ENCODE measurements around the gene CDKN1B.
"Not testable (repeated sequence)": the region's sequence is repeated elsewhere in the genome, so short reads cannot be mapped to it uniquely, and the experiment has no call there.

CDKN1B gene

DNA sequence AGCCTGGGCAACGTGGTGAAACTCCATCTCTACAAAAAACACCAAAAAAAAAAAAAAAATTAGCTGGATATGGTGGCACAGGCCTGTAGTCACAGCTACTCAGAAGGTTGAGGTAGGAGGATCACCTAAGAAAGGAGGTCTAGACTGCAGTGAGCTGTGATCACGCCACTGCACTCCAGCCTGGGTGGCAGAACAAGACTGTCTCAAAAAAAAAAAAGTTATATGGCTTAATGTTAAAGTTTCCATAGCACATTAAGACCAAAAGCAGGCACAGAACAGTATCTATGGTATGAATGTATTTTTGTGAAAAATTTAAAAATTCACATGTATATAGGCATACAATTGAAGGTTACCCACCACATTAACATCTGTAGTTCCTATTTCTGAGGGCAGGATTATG lies 15.9 kb downstream of the CDKN1B start:
- TF ChIP-seq, protein P1, sequence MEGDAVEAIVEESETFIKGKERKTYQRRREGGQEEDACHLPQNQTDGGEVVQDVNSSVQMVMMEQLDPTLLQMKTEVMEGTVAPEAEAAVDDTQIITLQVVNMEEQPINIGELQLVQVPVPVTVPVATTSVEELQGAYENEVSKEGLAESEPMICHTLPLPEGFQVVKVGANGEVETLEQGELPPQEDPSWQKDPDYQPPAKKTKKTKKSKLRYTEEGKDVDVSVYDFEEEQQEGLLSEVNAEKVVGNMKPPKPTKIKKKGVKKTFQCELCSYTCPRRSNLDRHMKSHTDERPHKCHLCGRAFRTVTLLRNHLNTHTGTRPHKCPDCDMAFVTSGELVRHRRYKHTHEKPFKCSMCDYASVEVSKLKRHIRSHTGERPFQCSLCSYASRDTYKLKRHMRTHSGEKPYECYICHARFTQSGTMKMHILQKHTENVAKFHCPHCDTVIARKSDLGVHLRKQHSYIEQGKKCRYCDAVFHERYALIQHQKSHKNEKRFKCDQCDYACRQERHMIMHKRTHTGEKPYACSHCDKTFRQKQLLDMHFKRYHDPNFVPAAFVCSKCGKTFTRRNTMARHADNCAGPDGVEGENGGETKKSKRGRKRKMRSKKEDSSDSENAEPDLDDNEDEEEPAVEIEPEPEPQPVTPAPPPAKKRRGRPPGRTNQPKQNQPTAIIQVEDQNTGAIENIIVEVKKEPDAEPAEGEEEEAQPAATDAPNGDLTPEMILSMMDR (IDR thresholded peaks at IDR 0.05; ENCODE audit: low read depth, low read length, missing control alignments): no peak
- DNase-seq: no peak
- H3K4me3 ChIP-seq (ENCODE audit: low read depth, low read length): no peak overlapping the region
- no peaks in the 10 kb centered on the region for H3K27me3 ChIP-seq (replicated peaks)
- H3K27ac ChIP-seq: no peak overlapping the region
- H3K36me3 ChIP-seq (replicated peaks): no peaks in the 10 kb centered on the region
- in situ Hi-C loops (cut with HindIII; ENCODE audit: low pct_ligation_motif_present, low sequenced_read_pairs): no loop called here

DNA sequence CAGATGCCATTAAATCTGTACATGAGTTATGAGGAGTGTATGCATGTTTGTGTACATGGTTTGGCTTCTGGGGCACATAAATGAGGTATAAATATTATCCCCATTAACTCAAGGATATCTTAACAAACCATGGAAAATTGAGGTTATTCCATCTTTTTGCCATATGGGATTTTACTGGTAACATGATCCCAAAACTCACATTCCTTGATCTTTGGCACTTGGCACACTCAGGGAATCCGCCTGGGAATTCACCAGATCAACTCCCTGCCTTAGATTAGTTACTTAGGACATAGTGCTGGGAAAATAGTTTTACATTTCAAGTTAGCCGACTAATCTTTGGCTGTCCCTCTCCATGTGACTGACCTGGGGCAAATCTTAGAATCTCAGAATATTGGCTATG lies 16.9 kb downstream of the CDKN1B start:
- in situ Hi-C loops (cut with HindIII; ENCODE audit: low pct_ligation_motif_present, low sequenced_read_pairs): no loop called here

DNA sequence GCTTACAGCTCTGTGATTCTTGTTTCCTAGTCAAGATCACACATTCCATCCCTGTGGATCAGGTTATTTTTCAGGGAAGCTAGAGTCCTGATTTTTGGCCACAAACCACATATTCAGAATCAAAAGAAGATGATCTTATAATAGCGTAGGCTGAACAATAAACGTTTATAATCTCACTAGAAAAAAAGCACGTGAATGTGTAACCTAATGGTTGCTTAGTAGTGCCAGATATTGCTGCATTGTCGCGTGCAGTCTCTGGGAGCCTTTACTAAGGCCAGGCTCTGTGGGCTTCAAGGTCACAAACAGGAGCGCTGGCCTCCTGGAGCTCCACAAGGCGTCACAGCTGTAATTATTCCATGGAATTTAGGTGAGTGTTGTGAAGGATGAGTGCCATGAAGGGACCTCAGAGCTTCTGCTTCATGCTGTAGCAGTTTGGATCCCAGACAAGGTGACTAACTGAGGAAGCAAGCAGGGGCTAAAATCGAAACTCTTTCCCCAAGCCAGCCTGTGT lies 17.4 kb downstream of the CDKN1B start:
- H3K36me3 ChIP-seq (replicated peaks): no peaks in the 10 kb centered on the region
- TF ChIP-seq, protein P1 (IDR thresholded peaks at IDR 0.05; ENCODE audit: low read depth, low read length, missing control alignments): no peak
- no peak for DNase-seq
- H3K4me3 ChIP-seq (ENCODE audit: low read depth, low read length): no peak overlapping the region
- no peaks in the 10 kb centered on the region for H3K27me3 ChIP-seq (replicated peaks)
- in situ Hi-C loops (cut with HindIII; ENCODE audit: low pct_ligation_motif_present, low sequenced_read_pairs): no loop called here
- H3K27ac ChIP-seq: peak overlapping the region; percentile 39

More for the DNA sequence above, 16.9 kb downstream of the CDKN1B start:
- H3K27me3 ChIP-seq (replicated peaks): no peaks in the 10 kb centered on the region
- no peak for DNase-seq
- no peak overlapping the region for H3K4me3 ChIP-seq (ENCODE audit: low read depth, low read length)
- TF ChIP-seq, protein P1 (IDR thresholded peaks at IDR 0.05; ENCODE audit: low read depth, low read length, missing control alignments): no peak
- H3K36me3 ChIP-seq (replicated peaks): no peaks in the 10 kb centered on the region
- H3K27ac ChIP-seq: peak overlapping the region; percentile 39

DNA sequence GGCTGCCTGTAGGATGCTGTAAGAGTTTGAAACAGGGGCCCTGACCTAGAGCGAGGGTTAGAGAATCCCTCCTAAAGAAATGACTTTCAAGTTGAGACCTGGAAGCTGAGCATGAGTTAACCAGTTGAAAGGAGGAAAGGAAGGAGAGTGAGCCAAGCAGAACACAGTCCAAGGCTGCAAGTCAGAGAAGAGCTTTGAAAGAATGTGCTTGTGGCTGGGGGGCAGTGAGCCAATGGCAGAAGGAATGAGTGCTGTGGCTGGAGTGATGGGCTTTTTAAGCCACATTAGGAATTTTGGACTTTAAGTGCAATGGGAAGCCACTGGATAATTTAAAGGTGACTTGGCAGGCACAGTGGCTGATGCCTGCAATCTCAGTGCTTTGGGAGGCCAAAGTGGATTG lies 18.1 kb downstream of the CDKN1B start:
- no peak for DNase-seq
- Histone ChIP-seq H3K27ac (no peak overlapping the region), H3K27me3 (replicated peaks) (no peaks in the 10 kb centered on the region), H3K4me3 (ENCODE audit: low read depth, low read length) (no peak overlapping the region), H3K36me3 (replicated peaks) (no peaks in the 10 kb centered on the region)
- TF ChIP-seq, protein P1 (IDR thresholded peaks at IDR 0.05; ENCODE audit: low read depth, low read length, missing control alignments): no peak
- in situ Hi-C loops (cut with HindIII; ENCODE audit: low pct_ligation_motif_present, low sequenced_read_pairs): no loop called here

DNA sequence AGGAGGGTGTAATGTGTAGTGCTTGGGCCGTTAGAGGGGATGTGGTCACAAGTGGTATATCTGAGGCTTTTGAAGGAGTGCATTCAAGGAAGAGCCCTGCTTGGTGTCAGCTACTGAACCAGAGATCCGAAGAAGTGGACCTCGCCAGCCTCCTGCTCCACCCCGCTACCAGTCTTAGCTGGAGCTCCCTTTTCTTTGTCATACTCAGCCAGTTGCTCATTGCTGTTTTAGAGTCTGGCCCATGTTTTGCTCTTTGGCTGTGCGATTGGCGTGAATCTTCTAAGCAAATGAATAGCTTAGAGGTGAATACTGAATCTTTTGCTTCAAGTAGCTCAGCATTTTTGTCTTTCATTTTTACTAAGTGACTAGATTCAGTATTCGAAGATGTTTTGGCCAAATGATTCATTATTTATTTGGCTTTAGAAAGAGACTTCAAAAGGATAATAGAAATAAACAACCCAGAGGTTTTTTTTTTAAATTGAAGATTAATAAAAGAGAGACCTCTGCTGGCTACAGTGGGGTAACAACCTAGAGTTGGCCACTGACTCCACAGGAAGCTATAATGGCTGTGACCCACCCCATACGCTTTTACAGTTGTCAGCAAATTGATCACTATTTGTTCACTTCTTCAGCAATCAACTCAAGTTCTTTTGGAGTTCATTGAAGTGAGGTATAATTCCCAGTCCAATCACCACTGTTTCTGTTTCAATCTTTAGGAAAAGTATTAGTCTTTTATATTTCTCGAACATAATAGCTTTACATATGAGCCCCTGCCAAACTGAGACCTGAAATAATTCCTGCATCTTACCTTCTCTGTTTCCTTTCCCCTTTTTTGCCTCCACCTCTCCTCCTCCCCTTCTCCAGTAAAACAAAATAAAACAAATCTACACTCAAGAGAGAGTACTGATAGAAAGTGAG lies 19.9 kb downstream of the CDKN1B start:
- TF ChIP-seq, protein P1 (IDR thresholded peaks at IDR 0.05; ENCODE audit: low read depth, low read length, missing control alignments): peak; percentile 68
- no peak overlapping the region for H3K4me3 ChIP-seq (ENCODE audit: low read depth, low read length)
- H3K27ac ChIP-seq: peak overlapping the region; percentile 58
- no peaks in the 10 kb centered on the region for H3K36me3 ChIP-seq (replicated peaks)
- H3K27me3 ChIP-seq (replicated peaks): no peaks in the 10 kb centered on the region
- DNase-seq: no peak
- in situ Hi-C loops (cut with HindIII; ENCODE audit: low pct_ligation_motif_present, low sequenced_read_pairs): no loop called here

DNA sequence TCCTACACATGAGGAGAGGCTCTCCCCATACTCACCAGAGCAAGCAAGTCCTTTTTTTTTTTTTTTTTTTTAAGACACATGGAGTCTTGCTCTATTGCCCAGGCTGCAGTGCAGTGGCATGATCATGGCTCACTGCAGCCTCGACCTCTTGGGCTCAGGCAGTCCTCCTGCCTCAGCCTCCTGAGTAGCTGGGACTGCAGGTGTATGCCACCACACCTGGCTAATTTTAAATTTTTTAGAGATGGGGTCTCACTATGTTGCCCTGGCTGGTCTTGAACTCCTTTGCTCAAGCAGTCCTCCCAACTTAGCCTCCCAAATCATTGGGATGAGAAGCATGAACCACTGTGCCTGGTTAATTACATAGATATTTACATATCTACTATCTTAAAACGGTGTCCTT lies 21.0 kb downstream of the CDKN1B start:
- H3K36me3 ChIP-seq (replicated peaks); H3K27ac ChIP-seq; H3K4me3 ChIP-seq (ENCODE audit: low read depth, low read length); DNase-seq; in situ Hi-C loops (cut with HindIII; ENCODE audit: low pct_ligation_motif_present, low sequenced_read_pairs); H3K27me3 ChIP-seq (replicated peaks): not testable (repeated sequence)

Data from brain microvascular endothelial cell (primary cell).